GM12878 (cell line): ENCODE results near the gene SHISA9. TPM values are rescaled to one million over a fixed set of nuclear protein-coding genes. Genes with fewer than 3 reads are reported as not detected.

Source experiments
- ATAC-seq: fragments of 200-7000 bp; cut with Tn5 transposase; 3 replicates; pipeline ENCODE4 v1.9.1; 2020; ENCODE audit warnings: mild to moderate bottlenecking, moderate library complexity
- BruUV-seq: library from RNA; stranded (reverse); fragments of 400-500 nt; replicated peaks from 2 replicates; lab custom pipeline; 2021; lab: Mats Ljungman, UMichigan
- CTCF ChIA-PET: fragments of 300-600 bp; sonication (Branson Sonifier 250); formaldehyde crosslinking; extraction: SDS; loops from one replicate; lab custom pipeline; 2021; ENCODE audit warnings: inconsistent platforms; lab: Yijun Ruan, JAX
- POLR2A ChIA-PET: fragments of 350-600 bp; formaldehyde crosslinking; extraction: SDS; loops from one replicate; lab custom pipeline; 2021; ENCODE audit warnings: inconsistent platforms; lab: Charles Lee
- RAD21 ChIA-PET: fragments of 300-600 bp; sonication (Branson Sonifier 250); formaldehyde crosslinking; loops from one replicate; lab custom pipeline; 2023; ENCODE audit warnings: antibody characterized with exemption; ENCODE audit not compliant: unreplicated experiment; lab: Charles Lee
- SMC1A ChIA-PET: fragments of 300-600 bp; sonication (Branson Sonifier 250); formaldehyde crosslinking; loops from one replicate; lab custom pipeline; 2023; ENCODE audit not compliant: unreplicated experiment, uncharacterized antibody; lab: Charles Lee
- DNase-seq: peaks from one replicate; pipeline ENCODE4 v3.0.0-alpha.2; 2011; ENCODE audit warnings: low read depth, low spot score
- FAIRE-seq: peaks from 3 replicates; lab custom pipeline; 2011; peaks lifted over from hg19 to GRCh38; lab: Jason Lieb, UNC
- H2AFZ ChIP-seq: 2 replicates; pipeline ENCODE4 v1.6.0; 2011; ENCODE audit warnings: low read depth, low read length, control low read depth; ENCODE audit not compliant: control insufficient read depth
- H3K27ac ChIP-seq: 2 replicates; pipeline ENCODE4 v1.5.1; 2011; ENCODE audit warnings: control low read depth; ENCODE audit not compliant: control insufficient read depth, insufficient read depth
- H3K27me3 ChIP-seq, 2 experiments: replicated peaks in 1 of 2; 2 replicates each; pipeline versions ENCODE4 v1.6.0 to v1.6.1; 2011; ENCODE audit warnings: low read length in 1 of 2; ENCODE audit not compliant: control insufficient read depth in 2 of 2, insufficient read depth in 2 of 2
- H3K36me3 ChIP-seq, 2 experiments: 2 replicates each; pipeline ENCODE4 v1.5.1; 2011; ENCODE audit warnings: low read length in 1 of 2; ENCODE audit not compliant: control insufficient read depth in 2 of 2, insufficient read depth in 2 of 2
- H3K4me1 ChIP-seq: 2 replicates; pipeline ENCODE4 v1.6.1; 2011; ENCODE audit warnings: mild to moderate bottlenecking, low read length, moderate library complexity, mixed read lengths; ENCODE audit not compliant: control insufficient read depth, insufficient read depth
- H3K4me2 ChIP-seq: 2 replicates; pipeline ENCODE4 v1.6.0; 2011; ENCODE audit warnings: control low read depth; ENCODE audit not compliant: control insufficient read depth, insufficient read depth
- H3K4me3 ChIP-seq: fragments of 200-600 bp; sonication (generic); 2 replicates; pipeline ENCODE4 v1.5.1; 2016
- H3K79me2 ChIP-seq: 2 replicates; pipeline ENCODE4 v1.6.0; 2011; ENCODE audit warnings: low read length; ENCODE audit not compliant: control insufficient read depth, insufficient read depth
- H3K9ac ChIP-seq: 2 replicates; pipeline ENCODE4 v1.8.0; 2011; ENCODE audit warnings: low read length, control low read depth, mixed read lengths; ENCODE audit not compliant: control insufficient read depth, insufficient read depth
- H3K9me3 ChIP-seq: replicated peaks from 3 replicates; pipeline ENCODE4 v1.5.1; 2011; ENCODE audit warnings: mild to moderate bottlenecking, low read length; ENCODE audit not compliant: control insufficient read depth, insufficient read depth
- H4K20me1 ChIP-seq: 2 replicates; pipeline ENCODE4 v1.6.0; 2011; ENCODE audit not compliant: control insufficient read depth, insufficient read depth
- HDAC2 ChIP-seq: fragments of 200-600 bp; sonication (generic); IDR thresholded peaks from 2 replicates; pipeline ENCODE4 v1.6.1; 2017
- JUND ChIP-seq: IDR thresholded peaks from 2 replicates; pipeline ENCODE4 v1.6.1; 2012; ENCODE audit warnings: low read depth, mild to moderate bottlenecking, low read length, improper control_type of control experiment, moderate library complexity
- NFIC ChIP-seq: IDR thresholded peaks from 2 replicates; pipeline ENCODE4 v1.6.1; 2012; ENCODE audit warnings: low read depth, mild to moderate bottlenecking, inconsistent platforms, low read length, moderate library complexity
- POU2F2 ChIP-seq: IDR thresholded peaks from 3 replicates; pipeline ENCODE4 v1.6.1; 2011; ENCODE audit warnings: low read depth, mild to moderate bottlenecking, low read length, borderline replicate concordance
- RAD21 ChIP-seq: IDR thresholded peaks from 2 replicates; pipeline ENCODE4 v1.6.1; 2011; ENCODE audit warnings: mild to moderate bottlenecking, low read depth, low read length, moderate library complexity; ENCODE audit not compliant: insufficient read depth
- RAD51 ChIP-seq: fragments of 450-650 bp; IDR thresholded peaks from 2 replicates; pipeline ENCODE4 v1.6.1; 2016; ENCODE audit warnings: moderate library complexity, mild to moderate bottlenecking, inconsistent platforms
- RUNX3 ChIP-seq: IDR thresholded peaks from 2 replicates; pipeline ENCODE4 v1.6.1; 2012; ENCODE audit warnings: low read length, inconsistent platforms
- TCF3 ChIP-seq: IDR thresholded peaks from 2 replicates; pipeline ENCODE4 v1.6.1; 2012; ENCODE audit warnings: low read depth, mild to moderate bottlenecking, low read length, borderline replicate concordance; ENCODE audit not compliant: insufficient read depth
- WGBS: methylation state at CpG from one replicate; pipeline ENCODE4 v1.1.6; 2016; ENCODE audit warnings: low lambda C conversion rate; ENCODE audit not compliant: insufficient replicate concordance, insufficient coverage; ENCODE audit errors: missing lambda C conversion rate; 5-methylcytosine and 5-hydroxymethylcytosine counted together
- in situ Hi-C: fragments of 300-500 bp; cut with MboI; formaldehyde crosslinking; loops from 9 replicates; pipeline ENCODE4 v1.14.3; 2018; ENCODE audit warnings: mixed read lengths
- intact Hi-C: fragments of 100-400 bp; cut with micrococcal nuclease; formaldehyde crosslinking; loops from one replicate; pipeline ENCODE4 v1.14.2; 2022; ENCODE audit not compliant: unreplicated experiment
- polyA plus RNA-seq, 11 experiments: library from polyadenylated mRNA; depleted of rRNA in 4 of 11; unstranded in 6 of 11; stranded (reverse) in 5 of 11; fragments of >200 nt; fragmentation: Nextera tagmentation in 4 of 11; fragmentation: Illumina TruSeq in 1 of 11; extraction: Ambion mirVana in 4 of 11; extraction: Trizol in 1 of 11; gene quantifications; 1 replicate in 1 of 11; 2 replicates in 10 of 11; pipeline versions ENCODE4 v1.2.1 to v1.2.3, GENCODE V29; 2011 to 2016; ENCODE audit warnings: inconsistent platforms in 2 of 11, missing spikeins in 2 of 11, low read depth in 1 of 11
- total RNA-seq, 4 experiments: library from RNA; depleted of rRNA in 3 of 4; stranded (reverse); fragments of >200 nt in 3 of 4; fragmentation: Illumina TruSeq in 1 of 4; extraction: Trizol in 1 of 4; gene quantifications; 2 replicates each; pipeline versions ENCODE4 v1.2.1 to v1.2.3, GENCODE V29; 2013 to 2021
- TF ChIP-seq, protein P1 (sequence below): IDR thresholded peaks from 2 replicates; pipeline ENCODE4 v1.6.1; 2011; ENCODE audit warnings: borderline replicate concordance, low read depth, mild to moderate bottlenecking, moderate library complexity, low read length; ENCODE audit not compliant: insufficient read depth, poor library complexity, severe bottlenecking
- TF ChIP-seq, protein P2 (sequence below): fragments of 450-650 bp; IDR thresholded peaks from 2 replicates; pipeline ENCODE4 v1.6.1; 2017; ENCODE audit warnings: low read depth, mild to moderate bottlenecking, moderate library complexity
- TF ChIP-seq, protein P3 (sequence below): IDR thresholded peaks from 2 replicates; pipeline ENCODE4 v1.6.1; 2012; ENCODE audit warnings: mild to moderate bottlenecking, low read depth, low read length

The SHISA9 gene
- total and polyA plus RNA-seq, 10 of the 15 experiments (the other 5 are each of a cell fraction or from before 2014, with no cell fraction given): 0.03 to 25.5 (median 0.07) TPM

DNA sequence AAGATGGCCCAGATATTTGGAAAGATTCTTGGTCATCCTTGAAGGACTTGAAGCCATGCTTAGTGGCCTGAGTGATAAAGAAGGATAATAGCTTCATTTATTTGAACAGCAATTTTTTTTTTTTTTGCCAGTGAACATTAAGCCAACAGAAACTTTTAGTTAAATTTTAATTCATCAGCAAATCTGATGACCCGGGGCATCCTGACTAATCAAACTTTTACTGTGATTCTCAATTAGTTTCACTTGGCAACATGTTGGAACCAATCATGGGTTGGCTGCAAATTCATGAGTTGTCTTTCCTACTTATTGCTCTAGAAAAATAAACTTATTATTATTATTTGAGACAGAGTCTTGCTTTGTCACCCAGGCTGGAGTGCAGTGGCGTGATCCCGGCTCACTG lies 74.4 kb downstream of the SHISA9 start:
- intact Hi-C loops: no loop called here
- ATAC-seq: no peak
- Histone ChIP-seq H3K79me2 (no peaks in the 10 kb centered on the region), H3K27ac (no peak overlapping the region), H3K9ac (no peak overlapping the region), H3K27me3 (no peaks in the 10 kb centered on the region), H3K9me3 (no peaks in the 10 kb centered on the region), H3K4me2 (no peak overlapping the region), H3K36me3 (no peaks in the 10 kb centered on the region), H4K20me1 (no peaks in the 10 kb centered on the region), H2AFZ (no peak overlapping the region), H3K4me1 (no peaks in the 10 kb centered on the region), H3K4me3 (no peak overlapping the region)
- ChIA-PET CTCF (interaction anchor here (0.6 to 1.2 kb wide), 2 partner anchors 48 to 440 kb away, joined by 3 read pairs; no protein-coding TSS in a partner anchor), POLR2A (no interaction called here), RAD21 (no interaction called here), SMC1A (interaction anchor here (0.8 to 1.0 kb wide), 2 partner anchors 37 to 207 kb away, joined by 3 read pairs; no protein-coding TSS in a partner anchor)
- no TSS peak for BruUV-seq
- DNase-seq: no peak
- TF ChIP-seq POU2F2 (no peak), RAD51 (no peak), TCF3 (no peak), RUNX3 (no peak), NFIC (no peak), HDAC2 (no peak), JUND (no peak), RAD21 (no peak)
- TF ChIP-seq, protein P1, sequence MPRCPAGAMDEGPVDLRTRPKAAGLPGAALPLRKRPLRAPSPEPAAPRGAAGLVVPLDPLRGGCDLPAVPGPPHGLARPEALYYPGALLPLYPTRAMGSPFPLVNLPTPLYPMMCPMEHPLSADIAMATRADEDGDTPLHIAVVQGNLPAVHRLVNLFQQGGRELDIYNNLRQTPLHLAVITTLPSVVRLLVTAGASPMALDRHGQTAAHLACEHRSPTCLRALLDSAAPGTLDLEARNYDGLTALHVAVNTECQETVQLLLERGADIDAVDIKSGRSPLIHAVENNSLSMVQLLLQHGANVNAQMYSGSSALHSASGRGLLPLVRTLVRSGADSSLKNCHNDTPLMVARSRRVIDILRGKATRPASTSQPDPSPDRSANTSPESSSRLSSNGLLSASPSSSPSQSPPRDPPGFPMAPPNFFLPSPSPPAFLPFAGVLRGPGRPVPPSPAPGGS: no peak
- TF ChIP-seq, protein P2, sequence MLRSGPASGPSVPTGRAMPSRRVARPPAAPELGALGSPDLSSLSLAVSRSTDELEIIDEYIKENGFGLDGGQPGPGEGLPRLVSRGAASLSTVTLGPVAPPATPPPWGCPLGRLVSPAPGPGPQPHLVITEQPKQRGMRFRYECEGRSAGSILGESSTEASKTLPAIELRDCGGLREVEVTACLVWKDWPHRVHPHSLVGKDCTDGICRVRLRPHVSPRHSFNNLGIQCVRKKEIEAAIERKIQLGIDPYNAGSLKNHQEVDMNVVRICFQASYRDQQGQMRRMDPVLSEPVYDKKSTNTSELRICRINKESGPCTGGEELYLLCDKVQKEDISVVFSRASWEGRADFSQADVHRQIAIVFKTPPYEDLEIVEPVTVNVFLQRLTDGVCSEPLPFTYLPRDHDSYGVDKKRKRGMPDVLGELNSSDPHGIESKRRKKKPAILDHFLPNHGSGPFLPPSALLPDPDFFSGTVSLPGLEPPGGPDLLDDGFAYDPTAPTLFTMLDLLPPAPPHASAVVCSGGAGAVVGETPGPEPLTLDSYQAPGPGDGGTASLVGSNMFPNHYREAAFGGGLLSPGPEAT: no peak
- TF ChIP-seq, protein P3, sequence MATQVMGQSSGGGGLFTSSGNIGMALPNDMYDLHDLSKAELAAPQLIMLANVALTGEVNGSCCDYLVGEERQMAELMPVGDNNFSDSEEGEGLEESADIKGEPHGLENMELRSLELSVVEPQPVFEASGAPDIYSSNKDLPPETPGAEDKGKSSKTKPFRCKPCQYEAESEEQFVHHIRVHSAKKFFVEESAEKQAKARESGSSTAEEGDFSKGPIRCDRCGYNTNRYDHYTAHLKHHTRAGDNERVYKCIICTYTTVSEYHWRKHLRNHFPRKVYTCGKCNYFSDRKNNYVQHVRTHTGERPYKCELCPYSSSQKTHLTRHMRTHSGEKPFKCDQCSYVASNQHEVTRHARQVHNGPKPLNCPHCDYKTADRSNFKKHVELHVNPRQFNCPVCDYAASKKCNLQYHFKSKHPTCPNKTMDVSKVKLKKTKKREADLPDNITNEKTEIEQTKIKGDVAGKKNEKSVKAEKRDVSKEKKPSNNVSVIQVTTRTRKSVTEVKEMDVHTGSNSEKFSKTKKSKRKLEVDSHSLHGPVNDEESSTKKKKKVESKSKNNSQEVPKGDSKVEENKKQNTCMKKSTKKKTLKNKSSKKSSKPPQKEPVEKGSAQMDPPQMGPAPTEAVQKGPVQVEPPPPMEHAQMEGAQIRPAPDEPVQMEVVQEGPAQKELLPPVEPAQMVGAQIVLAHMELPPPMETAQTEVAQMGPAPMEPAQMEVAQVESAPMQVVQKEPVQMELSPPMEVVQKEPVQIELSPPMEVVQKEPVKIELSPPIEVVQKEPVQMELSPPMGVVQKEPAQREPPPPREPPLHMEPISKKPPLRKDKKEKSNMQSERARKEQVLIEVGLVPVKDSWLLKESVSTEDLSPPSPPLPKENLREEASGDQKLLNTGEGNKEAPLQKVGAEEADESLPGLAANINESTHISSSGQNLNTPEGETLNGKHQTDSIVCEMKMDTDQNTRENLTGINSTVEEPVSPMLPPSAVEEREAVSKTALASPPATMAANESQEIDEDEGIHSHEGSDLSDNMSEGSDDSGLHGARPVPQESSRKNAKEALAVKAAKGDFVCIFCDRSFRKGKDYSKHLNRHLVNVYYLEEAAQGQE: no peak
- in situ Hi-C loops: no loop called here
- FAIRE-seq: no peak
- 69% methylated on average over 3 of the region's 3 CpGs for WGBS
